ENCODE measurements around the gene LMBRD2. TPM values are rescaled to one million over a fixed set of nuclear protein-coding genes. Genes with fewer than 3 reads are reported as not detected.
"Not testable (repeated sequence)": the region's sequence is repeated elsewhere in the genome, so short reads cannot be mapped to it uniquely, and the experiment has no call there.

The LMBRD2 gene
- total RNA-seq, 1 experiment from 2014 or later = 5.6 TPM

DNA sequence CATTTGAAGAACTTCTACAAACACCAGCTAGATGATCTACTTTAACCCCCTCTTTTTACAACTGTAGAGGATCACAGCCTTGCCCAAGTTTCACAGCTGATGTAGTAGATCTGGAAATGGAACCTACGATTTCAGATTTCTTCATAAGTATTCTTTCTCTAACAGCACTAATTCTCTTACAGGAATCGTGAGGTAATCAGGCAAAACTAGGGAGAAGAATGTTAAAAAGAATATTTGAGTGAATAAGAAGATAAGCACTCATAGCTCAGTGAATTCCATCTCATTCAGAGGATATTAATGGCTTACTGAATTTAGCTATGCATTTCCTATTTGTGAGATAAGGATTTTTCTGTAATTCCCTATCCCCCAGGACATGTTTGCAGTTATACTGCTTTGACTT lies 47.9 kb upstream of the LMBRD2 start:
- no peaks in the 10 kb centered on the region for H3K9me3 Mint-ChIP-seq
- DNase-seq (ENCODE audit: low spot score) (no peak), ATAC-seq (no peak)
- H3K4me3 Mint-ChIP-seq = no peak overlapping the region
- H3K27ac Mint-ChIP-seq = no peak overlapping the region
- peaks cover 7% of the 10 kb centered on the region for H3K36me3 Mint-ChIP-seq
- no peaks in the 10 kb centered on the region for H3K4me1 Mint-ChIP-seq
- TF ChIP-seq SOX15 (CRISPR knock-in tag; IDR thresholded peaks at IDR 0.05) = no peak
- TF ChIP-seq ESRRA (CRISPR knock-in tag; IDR thresholded peaks at IDR 0.05; ENCODE audit: borderline replicate concordance) = no peak
- TF ChIP-seq, protein P1, sequence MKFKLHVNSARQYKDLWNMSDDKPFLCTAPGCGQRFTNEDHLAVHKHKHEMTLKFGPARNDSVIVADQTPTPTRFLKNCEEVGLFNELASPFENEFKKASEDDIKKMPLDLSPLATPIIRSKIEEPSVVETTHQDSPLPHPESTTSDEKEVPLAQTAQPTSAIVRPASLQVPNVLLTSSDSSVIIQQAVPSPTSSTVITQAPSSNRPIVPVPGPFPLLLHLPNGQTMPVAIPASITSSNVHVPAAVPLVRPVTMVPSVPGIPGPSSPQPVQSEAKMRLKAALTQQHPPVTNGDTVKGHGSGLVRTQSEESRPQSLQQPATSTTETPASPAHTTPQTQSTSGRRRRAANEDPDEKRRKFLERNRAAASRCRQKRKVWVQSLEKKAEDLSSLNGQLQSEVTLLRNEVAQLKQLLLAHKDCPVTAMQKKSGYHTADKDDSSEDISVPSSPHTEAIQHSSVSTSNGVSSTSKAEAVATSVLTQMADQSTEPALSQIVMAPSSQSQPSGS (CRISPR knock-in tag; IDR thresholded peaks at IDR 0.05; ENCODE audit: borderline replicate concordance, low read depth) = no peak
- TF ChIP-seq, protein P2, sequence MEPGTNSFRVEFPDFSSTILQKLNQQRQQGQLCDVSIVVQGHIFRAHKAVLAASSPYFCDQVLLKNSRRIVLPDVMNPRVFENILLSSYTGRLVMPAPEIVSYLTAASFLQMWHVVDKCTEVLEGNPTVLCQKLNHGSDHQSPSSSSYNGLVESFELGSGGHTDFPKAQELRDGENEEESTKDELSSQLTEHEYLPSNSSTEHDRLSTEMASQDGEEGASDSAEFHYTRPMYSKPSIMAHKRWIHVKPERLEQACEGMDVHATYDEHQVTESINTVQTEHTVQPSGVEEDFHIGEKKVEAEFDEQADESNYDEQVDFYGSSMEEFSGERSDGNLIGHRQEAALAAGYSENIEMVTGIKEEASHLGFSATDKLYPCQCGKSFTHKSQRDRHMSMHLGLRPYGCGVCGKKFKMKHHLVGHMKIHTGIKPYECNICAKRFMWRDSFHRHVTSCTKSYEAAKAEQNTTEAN (CRISPR knock-in tag; IDR thresholded peaks at IDR 0.05) = no peak
- TF ChIP-seq, protein P3, sequence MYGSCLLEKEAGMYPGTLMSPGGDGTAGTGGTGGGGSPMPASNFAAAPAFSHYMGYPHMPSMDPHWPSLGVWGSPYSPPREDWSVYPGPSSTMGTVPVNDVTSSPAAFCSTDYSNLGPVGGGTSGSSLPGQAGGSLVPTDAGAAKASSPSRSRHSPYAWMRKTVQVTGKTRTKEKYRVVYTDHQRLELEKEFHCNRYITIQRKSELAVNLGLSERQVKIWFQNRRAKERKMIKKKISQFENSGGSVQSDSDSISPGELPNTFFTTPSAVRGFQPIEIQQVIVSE (CRISPR knock-in tag; IDR thresholded peaks at IDR 0.05; ENCODE audit: borderline replicate concordance) = no peak
- TF ChIP-seq, protein P4, sequence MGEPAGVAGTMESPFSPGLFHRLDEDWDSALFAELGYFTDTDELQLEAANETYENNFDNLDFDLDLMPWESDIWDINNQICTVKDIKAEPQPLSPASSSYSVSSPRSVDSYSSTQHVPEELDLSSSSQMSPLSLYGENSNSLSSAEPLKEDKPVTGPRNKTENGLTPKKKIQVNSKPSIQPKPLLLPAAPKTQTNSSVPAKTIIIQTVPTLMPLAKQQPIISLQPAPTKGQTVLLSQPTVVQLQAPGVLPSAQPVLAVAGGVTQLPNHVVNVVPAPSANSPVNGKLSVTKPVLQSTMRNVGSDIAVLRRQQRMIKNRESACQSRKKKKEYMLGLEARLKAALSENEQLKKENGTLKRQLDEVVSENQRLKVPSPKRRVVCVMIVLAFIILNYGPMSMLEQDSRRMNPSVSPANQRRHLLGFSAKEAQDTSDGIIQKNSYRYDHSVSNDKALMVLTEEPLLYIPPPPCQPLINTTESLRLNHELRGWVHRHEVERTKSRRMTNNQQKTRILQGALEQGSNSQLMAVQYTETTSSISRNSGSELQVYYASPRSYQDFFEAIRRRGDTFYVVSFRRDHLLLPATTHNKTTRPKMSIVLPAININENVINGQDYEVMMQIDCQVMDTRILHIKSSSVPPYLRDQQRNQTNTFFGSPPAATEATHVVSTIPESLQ (CRISPR knock-in tag; IDR thresholded peaks at IDR 0.05) = no peak
- TF ChIP-seq, protein P5, sequence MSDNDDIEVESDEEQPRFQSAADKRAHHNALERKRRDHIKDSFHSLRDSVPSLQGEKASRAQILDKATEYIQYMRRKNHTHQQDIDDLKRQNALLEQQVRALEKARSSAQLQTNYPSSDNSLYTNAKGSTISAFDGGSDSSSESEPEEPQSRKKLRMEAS (CRISPR knock-in tag; IDR thresholded peaks at IDR 0.05) = no peak
- no peak for TF ChIP-seq ZNF121 (CRISPR knock-in tag; IDR thresholded peaks at IDR 0.05)
- TF ChIP-seq HMGA2 (CRISPR knock-in tag; IDR thresholded peaks at IDR 0.05) = no peak
- TF ChIP-seq, protein P6, sequence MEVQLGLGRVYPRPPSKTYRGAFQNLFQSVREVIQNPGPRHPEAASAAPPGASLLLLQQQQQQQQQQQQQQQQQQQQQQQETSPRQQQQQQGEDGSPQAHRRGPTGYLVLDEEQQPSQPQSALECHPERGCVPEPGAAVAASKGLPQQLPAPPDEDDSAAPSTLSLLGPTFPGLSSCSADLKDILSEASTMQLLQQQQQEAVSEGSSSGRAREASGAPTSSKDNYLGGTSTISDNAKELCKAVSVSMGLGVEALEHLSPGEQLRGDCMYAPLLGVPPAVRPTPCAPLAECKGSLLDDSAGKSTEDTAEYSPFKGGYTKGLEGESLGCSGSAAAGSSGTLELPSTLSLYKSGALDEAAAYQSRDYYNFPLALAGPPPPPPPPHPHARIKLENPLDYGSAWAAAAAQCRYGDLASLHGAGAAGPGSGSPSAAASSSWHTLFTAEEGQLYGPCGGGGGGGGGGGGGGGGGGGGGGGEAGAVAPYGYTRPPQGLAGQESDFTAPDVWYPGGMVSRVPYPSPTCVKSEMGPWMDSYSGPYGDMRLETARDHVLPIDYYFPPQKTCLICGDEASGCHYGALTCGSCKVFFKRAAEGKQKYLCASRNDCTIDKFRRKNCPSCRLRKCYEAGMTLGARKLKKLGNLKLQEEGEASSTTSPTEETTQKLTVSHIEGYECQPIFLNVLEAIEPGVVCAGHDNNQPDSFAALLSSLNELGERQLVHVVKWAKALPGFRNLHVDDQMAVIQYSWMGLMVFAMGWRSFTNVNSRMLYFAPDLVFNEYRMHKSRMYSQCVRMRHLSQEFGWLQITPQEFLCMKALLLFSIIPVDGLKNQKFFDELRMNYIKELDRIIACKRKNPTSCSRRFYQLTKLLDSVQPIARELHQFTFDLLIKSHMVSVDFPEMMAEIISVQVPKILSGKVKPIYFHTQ (CRISPR knock-in tag; IDR thresholded peaks at IDR 0.05) = no peak
- TF ChIP-seq NR2C2 (CRISPR knock-in tag; IDR thresholded peaks at IDR 0.05) = no peak
- ChIA-PET CTCF (no interaction called here), POLR2A (no interaction called here)
- no peaks in the 10 kb centered on the region for H3K27me3 Mint-ChIP-seq (ENCODE audit: low read depth)

DNA sequence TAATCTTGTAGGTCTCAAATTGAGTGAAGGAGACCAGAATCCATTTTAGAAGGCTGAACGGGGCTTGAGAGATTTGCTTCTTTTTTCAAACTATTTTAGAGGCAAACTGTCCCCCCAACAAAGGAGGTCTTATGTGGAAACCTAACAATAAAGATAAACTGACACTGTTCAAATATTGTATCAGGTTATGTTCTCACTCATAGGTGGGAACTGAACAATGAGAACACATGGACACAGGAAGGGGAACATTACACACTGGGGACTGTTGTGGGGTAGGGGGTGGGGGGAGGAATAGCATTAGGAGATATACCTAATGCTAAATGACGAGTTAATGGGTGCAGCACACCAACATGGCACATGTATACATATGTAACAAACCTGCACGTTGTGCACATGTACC lies 47.1 kb upstream of the LMBRD2 start:
- H3K4me3 Mint-ChIP-seq; DNase-seq (ENCODE audit: low spot score); ATAC-seq; H3K4me1 Mint-ChIP-seq; H3K27me3 Mint-ChIP-seq (ENCODE audit: low read depth); H3K36me3 Mint-ChIP-seq; H3K9me3 Mint-ChIP-seq; POLR2A ChIA-PET; CTCF ChIA-PET; H3K27ac Mint-ChIP-seq: not testable (repeated sequence)

DNA sequence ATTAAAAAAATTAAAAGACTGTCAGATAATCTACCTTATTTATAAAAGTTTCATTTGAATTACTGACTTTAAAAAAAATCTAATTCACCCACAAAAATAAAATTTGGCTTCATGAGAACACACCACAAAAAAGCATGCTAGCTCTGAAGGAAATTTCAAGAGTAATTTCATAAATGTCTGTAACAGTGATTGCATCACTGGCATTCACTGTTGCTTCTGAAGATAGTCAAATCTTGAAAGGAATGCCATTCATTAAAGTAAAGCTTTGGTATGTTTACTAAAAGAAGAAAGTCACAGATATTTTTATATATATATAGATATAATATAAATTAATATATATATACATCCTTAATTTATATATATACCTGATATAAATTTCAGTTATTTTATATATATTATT lies 46.6 kb upstream of the LMBRD2 start:
- no peak overlapping the region for H3K27ac Mint-ChIP-seq
- no peak overlapping the region for H3K4me3 Mint-ChIP-seq
- ATAC-seq (no peak), DNase-seq (ENCODE audit: low spot score) (no peak)
- POLR2A ChIA-PET = interaction anchor here (0.6 kb wide), 1 partner anchor 524 kb away, joined by 7 read pairs; no protein-coding TSS in a partner anchor
- H3K4me1 Mint-ChIP-seq = no peaks in the 10 kb centered on the region
- H3K27me3 Mint-ChIP-seq (ENCODE audit: low read depth) = no peaks in the 10 kb centered on the region
- CTCF ChIA-PET = no interaction called here
- peaks cover 7% of the 10 kb centered on the region for H3K36me3 Mint-ChIP-seq
- H3K9me3 Mint-ChIP-seq = no peaks in the 10 kb centered on the region
- TF ChIP-seq, protein P7, sequence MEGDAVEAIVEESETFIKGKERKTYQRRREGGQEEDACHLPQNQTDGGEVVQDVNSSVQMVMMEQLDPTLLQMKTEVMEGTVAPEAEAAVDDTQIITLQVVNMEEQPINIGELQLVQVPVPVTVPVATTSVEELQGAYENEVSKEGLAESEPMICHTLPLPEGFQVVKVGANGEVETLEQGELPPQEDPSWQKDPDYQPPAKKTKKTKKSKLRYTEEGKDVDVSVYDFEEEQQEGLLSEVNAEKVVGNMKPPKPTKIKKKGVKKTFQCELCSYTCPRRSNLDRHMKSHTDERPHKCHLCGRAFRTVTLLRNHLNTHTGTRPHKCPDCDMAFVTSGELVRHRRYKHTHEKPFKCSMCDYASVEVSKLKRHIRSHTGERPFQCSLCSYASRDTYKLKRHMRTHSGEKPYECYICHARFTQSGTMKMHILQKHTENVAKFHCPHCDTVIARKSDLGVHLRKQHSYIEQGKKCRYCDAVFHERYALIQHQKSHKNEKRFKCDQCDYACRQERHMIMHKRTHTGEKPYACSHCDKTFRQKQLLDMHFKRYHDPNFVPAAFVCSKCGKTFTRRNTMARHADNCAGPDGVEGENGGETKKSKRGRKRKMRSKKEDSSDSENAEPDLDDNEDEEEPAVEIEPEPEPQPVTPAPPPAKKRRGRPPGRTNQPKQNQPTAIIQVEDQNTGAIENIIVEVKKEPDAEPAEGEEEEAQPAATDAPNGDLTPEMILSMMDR (IDR thresholded peaks at IDR 0.05) = no peak
- TF ChIP-seq, protein P8, sequence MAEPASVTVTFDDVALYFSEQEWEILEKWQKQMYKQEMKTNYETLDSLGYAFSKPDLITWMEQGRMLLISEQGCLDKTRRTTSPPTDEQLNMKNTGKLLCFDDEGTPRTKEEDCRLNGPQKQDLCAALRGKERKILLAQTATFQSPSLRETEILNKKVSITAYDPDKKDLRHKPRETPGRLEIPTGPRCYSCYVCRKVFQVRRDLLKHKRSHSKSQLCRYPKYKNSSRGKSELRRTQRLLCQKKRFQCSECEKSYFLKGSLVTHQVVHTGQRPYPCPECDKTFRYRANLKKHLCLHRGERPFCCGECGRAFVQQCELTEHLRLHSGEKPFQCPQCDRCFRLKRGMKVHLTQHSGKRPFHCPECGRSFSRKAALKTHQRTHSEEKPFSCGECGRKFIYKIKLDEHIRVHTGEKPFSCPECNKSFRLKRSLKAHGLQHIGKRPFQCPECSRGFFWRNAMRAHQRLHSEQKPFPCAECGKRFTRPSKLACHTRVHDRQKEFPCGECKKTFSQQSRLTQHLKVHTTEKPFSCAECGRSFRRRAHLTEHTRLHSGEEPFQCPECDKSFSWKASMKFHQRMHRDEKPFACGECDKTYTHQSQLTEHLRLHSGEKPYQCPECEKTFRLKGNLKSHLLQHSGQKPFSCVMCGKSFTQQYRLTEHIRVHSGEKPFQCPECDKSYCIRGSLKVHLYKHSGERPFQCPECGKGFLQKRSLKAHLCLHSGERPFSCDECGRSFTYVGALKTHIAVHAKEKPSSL (CRISPR knock-in tag; conservative IDR thresholded peaks at IDR 0.05) = no peak
- TF ChIP-seq ETV6 (CRISPR knock-in tag; IDR thresholded peaks at IDR 0.05) = no peak
- TF ChIP-seq, protein P9, sequence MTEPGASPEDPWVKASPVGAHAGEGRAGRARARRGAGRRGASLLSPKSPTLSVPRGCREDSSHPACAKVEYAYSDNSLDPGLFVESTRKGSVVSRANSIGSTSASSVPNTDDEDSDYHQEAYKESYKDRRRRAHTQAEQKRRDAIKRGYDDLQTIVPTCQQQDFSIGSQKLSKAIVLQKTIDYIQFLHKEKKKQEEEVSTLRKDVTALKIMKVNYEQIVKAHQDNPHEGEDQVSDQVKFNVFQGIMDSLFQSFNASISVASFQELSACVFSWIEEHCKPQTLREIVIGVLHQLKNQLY (CRISPR knock-in tag; IDR thresholded peaks at IDR 0.05) = no peak
- TF ChIP-seq SMAD3 (CRISPR knock-in tag; IDR thresholded peaks at IDR 0.05; ENCODE audit: borderline replicate concordance) = no peak
- TF ChIP-seq PRRX2 (CRISPR knock-in tag; IDR thresholded peaks at IDR 0.05) = no peak

All from WTC11 (cell line).